RWPE1 (cell line): ENCODE results near the gene UGT2B10.

Source experiments
- CTCF ChIA-PET: fragments of 350-600 bp; sonication (Branson Sonifier 250); formaldehyde crosslinking; extraction: SDS; loops from one replicate; lab custom pipeline; 2021; lab: Yijun Ruan, JAX
- POLR2A ChIA-PET: fragments of 400-600 bp; formaldehyde crosslinking; extraction: SDS; loops from one replicate; lab custom pipeline; 2020; ENCODE audit warnings: antibody characterized with exemption; ENCODE audit not compliant: low non-redundant PET; lab: Yijun Ruan, JAX
- DNase-seq: peaks from one replicate; pipeline ENCODE4 v3.0.0; 2012; ENCODE audit warnings: low spot score
- H3K27ac ChIP-seq: fragments of 450-650 bp; 2 replicates; pipeline ENCODE4 v1.5.1; 2017
- CTCF ChIP-seq: fragments of 450-650 bp; conservative IDR thresholded peaks from 2 replicates; pipeline ENCODE4 v1.5.1; 2017; ENCODE audit warnings: low read depth, mild to moderate bottlenecking

The UGT2B10 gene

GRCh38 chr4:68865760-68866159 lies 50.0 kb downstream of the UGT2B10 start:
- H3K27ac ChIP-seq: no peak overlapping the region
- ChIA-PET CTCF (no interaction called here), POLR2A (no interaction called here)
- no peak for TF ChIP-seq CTCF
- DNase-seq: no peak

DNA sequence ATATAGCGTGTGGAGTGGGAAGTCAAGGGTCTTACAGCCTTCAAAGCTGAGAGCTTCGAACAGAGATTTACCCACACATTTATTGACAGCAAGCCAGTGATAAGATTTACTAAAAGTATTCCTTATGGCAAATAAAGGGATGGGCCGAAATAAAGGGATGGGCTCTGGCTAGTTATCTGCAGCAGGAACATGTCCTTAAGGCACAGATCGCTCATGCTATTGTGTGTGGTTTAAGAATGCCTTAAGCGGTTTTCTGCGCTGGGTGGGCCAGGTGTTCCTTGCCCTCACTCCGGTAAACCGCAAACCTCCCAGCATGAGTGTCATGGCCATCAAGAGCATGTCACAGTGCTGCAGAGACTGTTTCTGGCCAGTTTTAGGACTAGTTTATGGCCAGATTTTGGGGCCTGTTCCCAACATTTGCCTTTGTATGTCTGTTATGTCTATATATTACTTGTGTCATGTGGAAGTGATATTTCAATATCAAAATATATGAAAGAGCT lies 53.5 kb downstream of the UGT2B10 start:
- DNase-seq: no peak
- no peak for TF ChIP-seq CTCF
- ChIA-PET CTCF (no interaction called here), POLR2A (no interaction called here)
- no peak overlapping the region for H3K27ac ChIP-seq

- H3K27ac ChIP-seq: no peak overlapping the region
- POLR2A ChIA-PET: no interaction called here
- no peak for TF ChIP-seq CTCF
These were observed 56.2 kb downstream of the UGT2B10 start for GRCh38 chr4:68871809-68872642.

DNA sequence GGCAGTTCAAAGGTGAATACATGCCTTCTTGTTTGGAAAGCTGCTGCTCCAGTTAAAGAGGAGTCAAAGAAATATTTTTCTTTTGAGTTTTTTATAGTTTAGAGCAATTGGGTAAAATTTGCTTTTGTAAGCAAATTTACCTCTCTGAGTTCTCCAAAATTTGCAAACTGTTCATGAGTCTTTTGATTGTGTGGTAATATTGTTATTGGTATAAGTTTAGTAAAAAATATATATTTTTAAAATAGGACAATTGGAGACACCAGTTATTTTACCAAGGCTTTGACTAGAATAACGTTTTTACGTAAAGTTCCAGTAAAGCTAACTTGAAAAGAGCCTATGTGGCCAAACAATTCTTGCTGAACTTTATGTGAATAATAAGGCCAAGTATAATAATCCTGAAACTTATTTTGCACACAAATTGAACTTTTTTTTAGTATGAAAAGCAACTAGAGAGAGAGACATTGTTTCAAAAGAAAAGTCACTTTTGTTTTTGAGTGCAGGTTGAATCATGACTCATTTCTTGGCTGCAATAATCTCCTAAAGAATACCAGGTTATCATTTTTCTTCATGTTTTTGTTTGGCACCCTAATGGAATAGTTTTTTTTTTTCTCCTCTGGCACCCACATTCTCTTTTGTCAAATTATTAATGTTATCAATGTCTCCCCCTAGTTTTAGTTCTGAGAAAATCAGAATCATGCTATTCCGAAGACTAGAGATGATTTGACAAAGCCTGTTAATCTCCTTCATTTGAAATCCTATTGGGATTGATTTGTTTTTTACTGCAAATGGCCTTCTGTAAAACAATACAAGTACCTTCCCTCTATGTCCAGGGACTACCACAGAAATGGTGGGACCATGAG lies 57.1 kb downstream of the UGT2B10 start:
- no peak for TF ChIP-seq CTCF
- DNase-seq: no peak
- CTCF ChIA-PET: interaction anchor here (0.6 kb wide), 1 partner anchor 75 kb away, joined by 3 read pairs; no protein-coding TSS in a partner anchor
- H3K27ac ChIP-seq: no peak overlapping the region
- POLR2A ChIA-PET: no interaction called here

More at GRCh38 chr4:68871809-68872642, 56.2 kb downstream of the UGT2B10 start:
- CTCF ChIA-PET: interaction anchor here (0.6 kb wide), 1 partner anchor 29 kb away, joined by 3 read pairs; no protein-coding TSS in a partner anchor
- DNase-seq: no peak

- TF ChIP-seq CTCF: no peak
- CTCF ChIA-PET: interaction anchor here (0.6 kb wide), 1 partner anchor 353 kb away, joined by 3 read pairs; no protein-coding TSS in a partner anchor
- POLR2A ChIA-PET: no interaction called here
- no peak for DNase-seq
- no peak overlapping the region for H3K27ac ChIP-seq
These were observed 58.7 kb downstream of the UGT2B10 start for GRCh38 chr4:68874507-68874906.

- no peak overlapping the region for H3K27ac ChIP-seq
- CTCF ChIA-PET: no interaction called here
- no peak for DNase-seq
- TF ChIP-seq CTCF: no peak
- POLR2A ChIA-PET: no interaction called here
These were observed 61.8 kb downstream of the UGT2B10 start for GRCh38 chr4:68877555-68877954.
